Mammary microvascular endothelial cell (primary cell): ENCODE data around the gene L3MBTL4. TPM values are rescaled to one million over a fixed set of nuclear protein-coding genes. Genes with fewer than 3 reads are reported as not detected.

Source experiments
- total RNA-seq: library from RNA; depleted of rRNA; stranded (reverse); fragments of >200 nt; gene quantifications from 2 replicates; pipeline ENCODE4 v1.2.3, GENCODE V29; 2015

The L3MBTL4 gene
- 1.00 and 2.9 TPM in 2 replicates for total RNA-seq

DNA sequence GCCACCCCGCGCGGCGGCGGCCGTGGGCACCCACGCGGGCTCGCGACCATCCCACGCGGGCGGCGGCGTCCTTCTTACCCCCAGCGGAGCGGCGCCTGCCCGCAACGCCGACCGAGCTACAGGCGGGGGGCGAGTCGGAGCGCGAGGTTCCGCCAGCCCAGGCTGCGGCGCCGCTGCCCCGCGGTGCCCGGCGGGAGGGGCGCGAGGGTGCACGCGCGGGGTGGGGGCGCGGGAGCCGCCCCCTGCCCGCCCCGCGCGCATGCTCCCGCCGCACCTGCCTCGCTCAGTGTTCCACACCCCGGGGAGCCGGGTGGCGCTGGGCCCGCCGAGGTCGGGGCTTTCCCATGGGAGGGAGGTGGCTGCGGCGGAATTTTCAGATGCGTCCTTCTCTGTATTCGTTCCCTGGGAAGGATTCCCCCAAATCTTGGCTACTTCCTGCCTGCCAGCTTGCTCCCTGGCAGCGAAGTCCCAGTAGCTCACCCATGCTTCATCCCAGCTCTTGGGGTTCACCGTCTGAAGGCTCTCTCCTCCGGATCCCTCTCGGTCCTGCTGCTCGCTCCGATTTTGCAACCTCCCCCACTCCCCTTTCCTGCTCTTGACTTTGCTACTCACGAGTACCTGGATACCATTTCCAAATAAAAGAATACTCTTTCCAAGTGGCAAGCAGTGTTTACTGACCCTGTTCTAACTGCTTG is at the start of gene L3MBTL4:
L3MBTL4 (minus strand) TSS at position 189 of the 695 bp plus-strand sequence. CDS start 103,286 bp downstream, outside the sequence.

